Loucy (cell line): Measurements from ENCODE around the gene DENND5A.
"Not testable (repeated sequence)": the region's sequence is repeated elsewhere in the genome, so short reads cannot be mapped to it uniquely, and the experiment has no call there.

ENCODE experiments used
- H2AFZ ChIP-seq: fragments of 200-600 bp; sonication (generic); 2 replicates; pipeline ENCODE4 v1.6.0; 2016; ENCODE audit warnings: antibody characterized with exemption, mild to moderate bottlenecking, low read length, moderate library complexity
- H3F3A ChIP-seq: fragments of 200-600 bp; 2 replicates; pipeline ENCODE4 v1.6.0; 2016; ENCODE audit warnings: antibody characterized with exemption, low read depth, mild to moderate bottlenecking
- H3K27me3 ChIP-seq: fragments of 200-600 bp; sonication (generic); 2 replicates; pipeline ENCODE4 v1.6.1; 2014; ENCODE audit warnings: low read length, mild to moderate bottlenecking; ENCODE audit not compliant: insufficient read depth, poor library complexity, severe bottlenecking
- H3K36me3 ChIP-seq: fragments of 200-600 bp; sonication (generic); 2 replicates; pipeline ENCODE4 v1.6.1; 2016; ENCODE audit warnings: low read length; ENCODE audit not compliant: insufficient read depth
- H3K4me1 ChIP-seq: fragments of 200-600 bp; sonication (generic); 2 replicates; pipeline ENCODE4 v1.5.1; 2014; ENCODE audit warnings: low read length, mild to moderate bottlenecking; ENCODE audit not compliant: insufficient read depth, poor library complexity, severe bottlenecking
- H3K4me2 ChIP-seq: fragments of 200-600 bp; sonication (generic); 2 replicates; pipeline ENCODE4 v1.6.0; 2014; ENCODE audit warnings: antibody characterized with exemption, low read length, low read depth, mild to moderate bottlenecking; ENCODE audit not compliant: poor library complexity, severe bottlenecking
- H3K4me3 ChIP-seq: fragments of 200-600 bp; sonication (generic); 2 replicates; pipeline ENCODE4 v1.5.1; 2014; ENCODE audit warnings: low read length, mild to moderate bottlenecking, mixed read lengths; ENCODE audit not compliant: poor library complexity, severe bottlenecking
- H3K79me2 ChIP-seq: fragments of 200-600 bp; sonication (generic); 2 replicates; pipeline ENCODE4 v1.6.1; 2014; ENCODE audit warnings: low read length; ENCODE audit not compliant: insufficient read depth
- H3K9ac ChIP-seq: fragments of 200-600 bp; sonication (generic); 2 replicates; pipeline ENCODE4 v1.6.0; 2014; ENCODE audit warnings: mild to moderate bottlenecking, low read depth, low read length, moderate library complexity; ENCODE audit not compliant: poor library complexity, severe bottlenecking
- H3K9me2 ChIP-seq: fragments of 200-600 bp; sonication (generic); replicated peaks from 2 replicates; pipeline ENCODE4 v1.6.1; 2016; ENCODE audit warnings: low read depth, low read length, mixed read lengths
- H3K9me3 ChIP-seq: fragments of 200-600 bp; sonication (generic); 2 replicates; pipeline ENCODE4 v1.6.1; 2014; ENCODE audit warnings: mild to moderate bottlenecking, antibody characterized with exemption, low read length, low read depth; ENCODE audit not compliant: insufficient read depth
- H4K20me1 ChIP-seq: fragments of 200-600 bp; sonication (generic); 2 replicates; pipeline ENCODE4 v1.6.0; 2014; ENCODE audit warnings: antibody characterized with exemption, low read length, mild to moderate bottlenecking; ENCODE audit not compliant: insufficient read depth, poor library complexity, severe bottlenecking
- CTCF ChIP-seq: fragments of 200-600 bp; sonication (generic); conservative IDR thresholded peaks from 2 replicates; pipeline ENCODE4 v1.5.1; 2014; ENCODE audit warnings: mild to moderate bottlenecking, antibody characterized with exemption, low read length
- EZH2phosphoT487 ChIP-seq: fragments of 200-600 bp; IDR thresholded peaks from 2 replicates; pipeline ENCODE4 v1.6.1; 2018; ENCODE audit warnings: antibody characterized with exemption, mild to moderate bottlenecking, moderate library complexity, borderline replicate concordance

DENND5A gene

DNA sequence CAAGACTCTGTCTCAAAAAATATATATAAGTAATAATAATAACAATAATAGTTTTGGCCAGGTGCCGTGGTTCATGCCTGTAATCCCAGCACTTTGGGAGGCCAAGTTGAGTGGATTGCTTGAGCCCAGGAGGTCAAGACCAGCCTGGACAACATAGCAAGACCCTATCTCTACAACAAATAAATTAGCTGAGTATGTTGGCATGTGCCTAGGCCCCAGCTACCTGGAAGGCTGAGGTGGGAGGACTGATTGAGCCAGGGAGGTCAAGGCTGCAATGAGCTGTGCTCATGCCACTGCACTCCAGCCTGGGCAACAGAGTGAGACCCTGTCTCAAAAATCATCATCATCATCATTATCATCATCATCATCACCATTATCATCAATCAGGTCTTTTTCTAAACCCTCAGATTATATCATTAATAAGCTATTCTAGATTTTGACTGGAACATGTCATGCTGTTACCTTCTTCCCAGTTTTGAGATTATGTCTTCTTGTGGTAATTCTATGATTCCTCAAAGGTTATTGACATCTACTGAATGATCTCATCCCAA lies 39.3 kb downstream of the DENND5A start:
- no peak overlapping the region for H3K4me3 ChIP-seq
- H3F3A ChIP-seq: no peaks in the 10 kb centered on the region
- H3K9ac ChIP-seq: no peak overlapping the region
- no peaks in the 10 kb centered on the region for H3K36me3 ChIP-seq
- no peak overlapping the region for H3K4me2 ChIP-seq
- H3K27me3 ChIP-seq: no peaks in the 10 kb centered on the region
- H3K4me1 ChIP-seq: no peaks in the 10 kb centered on the region
- H3K79me2 ChIP-seq: peaks cover 22% of the 10 kb centered on the region
- no peaks in the 10 kb centered on the region for H3K9me3 ChIP-seq
- TF ChIP-seq EZH2phosphoT487: no peak
- TF ChIP-seq CTCF: no peak
- H3K9me2 ChIP-seq: no peaks in the 10 kb centered on the region
- no peak overlapping the region for H2AFZ ChIP-seq
- H4K20me1 ChIP-seq: no peaks in the 10 kb centered on the region

DNA sequence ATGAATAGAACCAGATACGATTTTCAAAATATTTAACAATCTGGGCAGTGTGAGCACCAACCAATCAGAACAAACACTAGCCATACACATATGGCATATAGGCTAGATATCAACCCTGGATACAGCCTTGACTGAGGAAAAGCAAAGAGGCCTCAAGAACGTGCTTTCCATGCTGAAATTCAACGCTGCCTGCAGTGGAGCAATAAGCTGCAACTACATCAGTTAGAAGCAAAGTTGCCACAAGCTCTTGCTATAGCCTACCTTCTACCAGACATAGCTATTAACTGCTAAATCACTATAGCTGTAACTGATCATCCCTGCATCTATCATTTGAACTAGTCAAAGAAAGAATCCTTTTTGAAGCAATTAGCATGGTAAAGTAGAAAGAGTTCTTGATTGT lies 42.5 kb downstream of the DENND5A start:
- no peaks in the 10 kb centered on the region for H3K27me3 ChIP-seq
- no peaks in the 10 kb centered on the region for H3K36me3 ChIP-seq
- H4K20me1 ChIP-seq: no peaks in the 10 kb centered on the region
- H3K4me3 ChIP-seq: no peak overlapping the region
- no peak overlapping the region for H3K9ac ChIP-seq
- no peak overlapping the region for H2AFZ ChIP-seq
- no peaks in the 10 kb centered on the region for H3K9me2 ChIP-seq
- TF ChIP-seq EZH2phosphoT487 (no peak), CTCF (no peak)
- H3K4me1 ChIP-seq: no peaks in the 10 kb centered on the region
- peaks cover 7% of the 10 kb centered on the region for H3K79me2 ChIP-seq
- no peaks in the 10 kb centered on the region for H3K9me3 ChIP-seq
- no peaks in the 10 kb centered on the region for H3F3A ChIP-seq
- H3K4me2 ChIP-seq: no peak overlapping the region

- peaks cover 21% of the 10 kb centered on the region for H3K79me2 ChIP-seq
- not testable (repeated sequence) for H3K4me2 ChIP-seq
Measured at GRCh38 chr11:9220853-9221252, 44.3 kb downstream of the DENND5A start.

GRCh38 chr11:9219572-9219971 lies 45.6 kb downstream of the DENND5A start:
- Histone ChIP-seq H3F3A (no peaks in the 10 kb centered on the region), H3K4me3 (no peak overlapping the region), H3K27me3 (no peaks in the 10 kb centered on the region), H3K4me2 (no peak overlapping the region), H3K36me3 (no peaks in the 10 kb centered on the region), H3K79me2 (peaks cover 18% of the 10 kb centered on the region), H3K9me2 (no peaks in the 10 kb centered on the region), H3K9me3 (no peaks in the 10 kb centered on the region), H3K9ac (no peak overlapping the region), H4K20me1 (no peaks in the 10 kb centered on the region), H3K4me1 (peaks cover 12% of the 10 kb centered on the region), H2AFZ (no peak overlapping the region)
- TF ChIP-seq CTCF (no peak), EZH2phosphoT487 (no peak)

More at GRCh38 chr11:9220853-9221252, 44.3 kb downstream of the DENND5A start:
- H3K9me2 ChIP-seq, H3K36me3 ChIP-seq, H3K9ac ChIP-seq, H3K4me1 ChIP-seq, H3K9me3 ChIP-seq, H2AFZ ChIP-seq, H3F3A ChIP-seq, H3K27me3 ChIP-seq, H4K20me1 ChIP-seq, H3K4me3 ChIP-seq: not testable (repeated sequence)
